ENCODE measurements around the gene SULT4A1. TPM values are rescaled to one million over a fixed set of nuclear protein-coding genes. Genes with fewer than 3 reads are reported as not detected.

SULT4A1 gene
- polyA plus RNA-seq, 1 of the 3 experiments (the other 2 are of a cell fraction) = 3.9 TPM

DNA sequence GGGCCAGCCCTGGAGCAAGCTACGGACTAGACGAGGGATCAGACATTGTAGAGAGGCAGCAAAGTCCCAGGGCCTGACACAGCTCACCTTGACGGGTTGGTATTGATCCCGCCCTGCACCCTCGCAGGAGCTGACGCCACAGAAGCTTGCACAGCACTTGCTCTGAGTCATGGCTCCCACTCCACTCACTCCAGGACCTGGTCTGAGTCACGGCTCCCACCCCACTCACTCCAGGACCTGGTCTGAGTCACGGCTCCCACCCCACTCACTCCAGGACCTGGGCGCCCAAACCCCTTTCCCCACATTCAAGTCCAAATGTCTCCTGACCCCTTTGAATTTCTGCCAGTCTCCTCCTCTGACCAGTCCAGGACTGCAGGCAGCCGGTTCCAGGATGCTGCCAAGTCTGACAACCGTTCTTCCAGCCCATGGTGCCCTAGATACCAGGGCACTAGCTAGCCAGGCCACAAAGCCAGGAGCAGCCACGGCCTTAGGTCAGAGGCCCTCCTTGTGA lies 35.5 kb upstream of the SULT4A1 start:
- Histone ChIP-seq H3K9me3 (no peaks in the 10 kb centered on the region), H3K79me2 (ENCODE audit: insufficient read depth) (no peaks in the 10 kb centered on the region), H3K36me3 (replicated peaks in 1 of 2; ENCODE audit: control insufficient read depth in 1 of 2, insufficient read depth in 2 of 2, low read length in 1 of 2) (no peaks in the 10 kb centered on the region), H3K4me1 (ENCODE audit: control insufficient read depth in 1 of 2, insufficient read depth in 2 of 2, low read depth in 1 of 2, low read length in 1 of 2) (peaks cover 0 to 20% of the 10 kb centered on the region in 2 experiments; a peak in 2 of 4 replicates), H3K4me2 (peak overlapping the region; percentile 26; the same call in 1 of the 2 replicates), H4K20me1 (ENCODE audit: insufficient read depth) (no peaks in the 10 kb centered on the region), H3K27ac (ENCODE audit: low read depth in 2 of 2, low read length in 1 of 2) (peak overlapping the region in 1 of 2 experiments; percentile 74; a peak in 2 of 4 replicates), H2AFZ (ENCODE audit: low read depth) (0 out of 2 replicates have a peak overlapping the region, but pooled peaks have one; percentile 58), H3K9me2 (no peaks in the 10 kb centered on the region), H3K9ac (no peak overlapping the region; the same call in 1 of the 2 replicates), H3K4me3 (ENCODE audit: low read depth in 2 of 2, low read length in 1 of 2) (no peak overlapping the region), H3K27me3 (ENCODE audit: insufficient read depth) (no peaks in the 10 kb centered on the region), H3F3A (replicated peaks; ENCODE audit: insufficient read depth) (peaks cover 5% of the 10 kb centered on the region)
- TF ChIP-seq, protein P1, sequence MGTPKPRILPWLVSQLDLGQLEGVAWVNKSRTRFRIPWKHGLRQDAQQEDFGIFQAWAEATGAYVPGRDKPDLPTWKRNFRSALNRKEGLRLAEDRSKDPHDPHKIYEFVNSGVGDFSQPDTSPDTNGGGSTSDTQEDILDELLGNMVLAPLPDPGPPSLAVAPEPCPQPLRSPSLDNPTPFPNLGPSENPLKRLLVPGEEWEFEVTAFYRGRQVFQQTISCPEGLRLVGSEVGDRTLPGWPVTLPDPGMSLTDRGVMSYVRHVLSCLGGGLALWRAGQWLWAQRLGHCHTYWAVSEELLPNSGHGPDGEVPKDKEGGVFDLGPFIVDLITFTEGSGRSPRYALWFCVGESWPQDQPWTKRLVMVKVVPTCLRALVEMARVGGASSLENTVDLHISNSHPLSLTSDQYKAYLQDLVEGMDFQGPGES (IDR thresholded peaks at IDR 0.05; ENCODE audit: low read depth, low read length) = no peak
- peak; percentile 55 for TF ChIP-seq NFIC (IDR thresholded peaks at IDR 0.05; ENCODE audit: borderline replicate concordance)
- TF ChIP-seq TCF12 (IDR thresholded peaks at IDR 0.05) = peak; percentile 49; the same call in 1 of the 2 replicates
- TF ChIP-seq GATA2 (CRISPR knock-in tag; IDR thresholded peaks at IDR 0.05) = no peak
- TF ChIP-seq, protein P2, sequence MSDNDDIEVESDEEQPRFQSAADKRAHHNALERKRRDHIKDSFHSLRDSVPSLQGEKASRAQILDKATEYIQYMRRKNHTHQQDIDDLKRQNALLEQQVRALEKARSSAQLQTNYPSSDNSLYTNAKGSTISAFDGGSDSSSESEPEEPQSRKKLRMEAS (IDR thresholded peaks at IDR 0.05; ENCODE audit: low read depth) = 0 out of 2 replicates have a peak, but pooled peaks have one; percentile 40
- peak; percentile 76 for TF ChIP-seq JUND (IDR thresholded peaks at IDR 0.05)
- peak; percentile 94 for TF ChIP-seq FOSL2 (IDR thresholded peaks at IDR 0.05; ENCODE audit: borderline replicate concordance, low read depth)
- TF ChIP-seq, protein P3, sequence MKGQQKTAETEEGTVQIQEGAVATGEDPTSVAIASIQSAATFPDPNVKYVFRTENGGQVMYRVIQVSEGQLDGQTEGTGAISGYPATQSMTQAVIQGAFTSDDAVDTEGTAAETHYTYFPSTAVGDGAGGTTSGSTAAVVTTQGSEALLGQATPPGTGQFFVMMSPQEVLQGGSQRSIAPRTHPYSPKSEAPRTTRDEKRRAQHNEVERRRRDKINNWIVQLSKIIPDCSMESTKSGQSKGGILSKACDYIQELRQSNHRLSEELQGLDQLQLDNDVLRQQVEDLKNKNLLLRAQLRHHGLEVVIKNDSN (IDR thresholded peaks at IDR 0.05; ENCODE audit: borderline replicate concordance, low read depth) = no peak
- TF ChIP-seq EP300 (IDR thresholded peaks at IDR 0.05; ENCODE audit: borderline replicate concordance in 1 of 2, low read depth in 1 of 2, low read length in 1 of 2) = peak in 1 of 2 experiments; percentile 50; a peak in 1 of 4 replicates
- WGBS (ENCODE audit: low lambda C conversion rate) = 28% methylated on average over 6 of the region's 12 CpGs
- CTCF ChIA-PET = interaction anchor here (0.6 to 3.6 kb wide), 5 partner anchors 9 to 361 kb away, joined by 4 to 11 read pairs (median 5); no protein-coding TSS in a partner anchor
- DNase-seq = no peak
- POLR2A ChIA-PET = no interaction called here

DNA sequence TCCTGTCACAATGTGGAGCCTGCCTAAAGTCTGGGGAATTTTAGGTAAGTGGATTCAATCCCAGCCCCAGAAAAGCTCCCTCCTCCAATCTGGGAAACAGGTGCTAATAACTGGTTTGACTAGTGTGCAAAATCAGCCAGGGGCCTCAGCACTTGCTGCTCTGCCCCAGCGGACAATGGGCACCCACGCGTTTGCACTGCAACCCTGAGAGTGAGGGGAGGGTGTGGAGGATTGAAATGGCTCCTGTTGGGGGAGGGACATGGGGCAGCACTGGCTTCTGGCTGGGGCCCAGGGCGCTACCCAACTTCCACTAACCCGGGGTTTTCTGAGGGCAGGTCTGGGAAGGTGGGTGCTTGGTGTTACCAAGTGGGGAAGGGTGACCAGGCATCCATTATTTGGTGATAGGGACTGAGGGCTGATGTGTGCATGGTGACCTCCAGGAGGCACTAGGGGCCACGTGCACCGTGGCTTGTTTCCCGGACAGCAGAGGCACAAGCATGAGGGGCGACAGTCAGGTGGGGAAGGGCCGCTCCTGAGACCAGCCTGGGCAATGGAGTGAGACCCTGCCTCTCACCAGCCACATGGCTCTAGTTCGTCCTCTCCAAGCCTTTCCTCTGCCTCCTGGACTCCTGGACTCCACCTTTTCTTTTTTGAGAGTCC lies 33.8 kb upstream of the SULT4A1 start:
- Histone ChIP-seq H4K20me1 (ENCODE audit: insufficient read depth) (no peaks in the 10 kb centered on the region), H3K4me1 (ENCODE audit: control insufficient read depth in 1 of 2, insufficient read depth in 2 of 2, low read depth in 1 of 2, low read length in 1 of 2) (peaks cover 0 to 12% of the 10 kb centered on the region in 2 experiments; a peak in 2 of 4 replicates), H3K27me3 (ENCODE audit: insufficient read depth) (no peaks in the 10 kb centered on the region; the same call in 1 of the 2 replicates), H3K9me3 (no peaks in the 10 kb centered on the region), H2AFZ (ENCODE audit: low read depth) (no peak overlapping the region), H3K4me3 (ENCODE audit: low read depth in 2 of 2, low read length in 1 of 2) (no peak overlapping the region), H3K9ac (no peak overlapping the region), H3K79me2 (ENCODE audit: insufficient read depth) (no peaks in the 10 kb centered on the region), H3K36me3 (replicated peaks in 1 of 2; ENCODE audit: control insufficient read depth in 1 of 2, insufficient read depth in 2 of 2, low read length in 1 of 2) (no peaks in the 10 kb centered on the region), H3K27ac (ENCODE audit: low read depth in 2 of 2, low read length in 1 of 2) (no peak overlapping the region), H3K4me2 (no peak overlapping the region), H3K9me2 (no peaks in the 10 kb centered on the region), H3F3A (replicated peaks; ENCODE audit: insufficient read depth) (no peaks in the 10 kb centered on the region)
- ChIA-PET CTCF (interaction anchor here (1.1 to 3.6 kb wide), 3 partner anchors 11 to 730 kb away, joined by 3 to 11 read pairs (median 8); no protein-coding TSS in a partner anchor), POLR2A (no interaction called here)
- DNase-seq = no peak
- TF ChIP-seq JUND (IDR thresholded peaks at IDR 0.05) (no peak), NRF1 (IDR thresholded peaks at IDR 0.05; ENCODE audit: low read depth, low read length) (no peak), ELF1 (IDR thresholded peaks at IDR 0.05) (no peak), RXRA (IDR thresholded peaks at IDR 0.05; ENCODE audit: borderline replicate concordance, low read depth) (no peak), GABPA (IDR thresholded peaks at IDR 0.05; ENCODE audit: low read depth) (no peak)
- TF ChIP-seq, protein P4, sequence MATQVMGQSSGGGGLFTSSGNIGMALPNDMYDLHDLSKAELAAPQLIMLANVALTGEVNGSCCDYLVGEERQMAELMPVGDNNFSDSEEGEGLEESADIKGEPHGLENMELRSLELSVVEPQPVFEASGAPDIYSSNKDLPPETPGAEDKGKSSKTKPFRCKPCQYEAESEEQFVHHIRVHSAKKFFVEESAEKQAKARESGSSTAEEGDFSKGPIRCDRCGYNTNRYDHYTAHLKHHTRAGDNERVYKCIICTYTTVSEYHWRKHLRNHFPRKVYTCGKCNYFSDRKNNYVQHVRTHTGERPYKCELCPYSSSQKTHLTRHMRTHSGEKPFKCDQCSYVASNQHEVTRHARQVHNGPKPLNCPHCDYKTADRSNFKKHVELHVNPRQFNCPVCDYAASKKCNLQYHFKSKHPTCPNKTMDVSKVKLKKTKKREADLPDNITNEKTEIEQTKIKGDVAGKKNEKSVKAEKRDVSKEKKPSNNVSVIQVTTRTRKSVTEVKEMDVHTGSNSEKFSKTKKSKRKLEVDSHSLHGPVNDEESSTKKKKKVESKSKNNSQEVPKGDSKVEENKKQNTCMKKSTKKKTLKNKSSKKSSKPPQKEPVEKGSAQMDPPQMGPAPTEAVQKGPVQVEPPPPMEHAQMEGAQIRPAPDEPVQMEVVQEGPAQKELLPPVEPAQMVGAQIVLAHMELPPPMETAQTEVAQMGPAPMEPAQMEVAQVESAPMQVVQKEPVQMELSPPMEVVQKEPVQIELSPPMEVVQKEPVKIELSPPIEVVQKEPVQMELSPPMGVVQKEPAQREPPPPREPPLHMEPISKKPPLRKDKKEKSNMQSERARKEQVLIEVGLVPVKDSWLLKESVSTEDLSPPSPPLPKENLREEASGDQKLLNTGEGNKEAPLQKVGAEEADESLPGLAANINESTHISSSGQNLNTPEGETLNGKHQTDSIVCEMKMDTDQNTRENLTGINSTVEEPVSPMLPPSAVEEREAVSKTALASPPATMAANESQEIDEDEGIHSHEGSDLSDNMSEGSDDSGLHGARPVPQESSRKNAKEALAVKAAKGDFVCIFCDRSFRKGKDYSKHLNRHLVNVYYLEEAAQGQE (IDR thresholded peaks at IDR 0.05; ENCODE audit: low read depth, low read length) = no peak
- TF ChIP-seq, protein P3 (IDR thresholded peaks at IDR 0.05; ENCODE audit: borderline replicate concordance, low read depth) = no peak
- WGBS (ENCODE audit: low lambda C conversion rate) = 67% methylated on average over 5 of the region's 11 CpGs

Data from SK-N-SH (cell line).